ENCODE measurements around the gene ADH6. TPM values are rescaled to one million over a fixed set of nuclear protein-coding genes. Genes with fewer than 3 reads are reported as not detected.

ADH6 gene
- total RNA-seq, 1 donor from 2014 or later = not detected

DNA sequence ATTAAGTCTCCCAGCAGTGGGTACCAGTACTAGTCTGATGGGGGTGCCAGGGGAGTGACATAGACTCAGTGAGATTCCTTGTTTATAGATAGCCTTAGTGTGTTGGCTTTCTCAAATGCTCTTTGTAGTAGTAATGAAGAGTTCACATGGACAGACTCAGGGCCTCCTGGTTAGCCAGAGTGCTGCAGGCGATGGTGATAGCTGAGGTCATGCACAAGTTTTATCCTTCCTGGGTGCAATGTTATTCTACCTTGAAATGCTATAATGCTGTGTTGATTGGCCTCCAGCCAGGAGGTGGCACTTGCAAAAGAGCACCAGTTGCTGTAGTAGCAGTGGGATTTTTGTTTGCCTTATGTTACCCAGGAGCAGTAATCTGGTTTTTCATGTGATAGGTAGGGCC is 39.4 kb downstream of the ADH6 start:
- peaks cover 6% of the 10 kb centered on the region for H3K36me3 Mint-ChIP-seq (ENCODE audit: low read depth)
- CTCF ChIA-PET = no interaction called here

DNA sequence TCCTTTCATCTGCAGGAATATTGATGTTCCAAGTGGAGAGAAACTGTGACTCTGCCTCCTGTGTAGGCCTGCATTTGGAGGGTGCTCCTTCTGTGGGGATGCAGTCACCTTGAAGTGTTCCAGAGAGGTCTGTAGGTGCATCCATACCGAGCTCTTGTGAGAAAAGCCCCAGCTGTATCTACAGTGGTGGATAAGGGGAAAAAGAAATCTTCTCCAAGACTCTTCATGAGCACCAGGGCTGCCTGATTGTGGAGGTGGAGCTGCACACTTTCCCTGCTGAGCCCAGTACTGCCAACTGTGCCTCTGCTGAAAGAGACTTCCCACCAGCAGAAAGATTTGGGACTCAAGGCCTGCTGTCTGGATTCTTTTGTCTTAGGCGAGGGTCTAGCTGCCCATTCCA is 39.9 kb downstream of the ADH6 start:
- DNase-seq = no peak
- H3K9me3 Mint-ChIP-seq = peaks cover 9% of the 10 kb centered on the region
- H3K4me3 Mint-ChIP-seq = no peak overlapping the region
- H3K27ac Mint-ChIP-seq = no peak overlapping the region
- POLR2A ChIA-PET = no interaction called here
- TF ChIP-seq, protein P1, sequence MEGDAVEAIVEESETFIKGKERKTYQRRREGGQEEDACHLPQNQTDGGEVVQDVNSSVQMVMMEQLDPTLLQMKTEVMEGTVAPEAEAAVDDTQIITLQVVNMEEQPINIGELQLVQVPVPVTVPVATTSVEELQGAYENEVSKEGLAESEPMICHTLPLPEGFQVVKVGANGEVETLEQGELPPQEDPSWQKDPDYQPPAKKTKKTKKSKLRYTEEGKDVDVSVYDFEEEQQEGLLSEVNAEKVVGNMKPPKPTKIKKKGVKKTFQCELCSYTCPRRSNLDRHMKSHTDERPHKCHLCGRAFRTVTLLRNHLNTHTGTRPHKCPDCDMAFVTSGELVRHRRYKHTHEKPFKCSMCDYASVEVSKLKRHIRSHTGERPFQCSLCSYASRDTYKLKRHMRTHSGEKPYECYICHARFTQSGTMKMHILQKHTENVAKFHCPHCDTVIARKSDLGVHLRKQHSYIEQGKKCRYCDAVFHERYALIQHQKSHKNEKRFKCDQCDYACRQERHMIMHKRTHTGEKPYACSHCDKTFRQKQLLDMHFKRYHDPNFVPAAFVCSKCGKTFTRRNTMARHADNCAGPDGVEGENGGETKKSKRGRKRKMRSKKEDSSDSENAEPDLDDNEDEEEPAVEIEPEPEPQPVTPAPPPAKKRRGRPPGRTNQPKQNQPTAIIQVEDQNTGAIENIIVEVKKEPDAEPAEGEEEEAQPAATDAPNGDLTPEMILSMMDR (IDR thresholded peaks at IDR 0.05) = no peak
- H3K4me1 Mint-ChIP-seq = no peaks in the 10 kb centered on the region
- H3K27me3 Mint-ChIP-seq = no peaks in the 10 kb centered on the region
- CTCF ChIA-PET = no interaction called here
- H3K36me3 Mint-ChIP-seq (ENCODE audit: low read depth) = peaks cover 6% of the 10 kb centered on the region
- intact Hi-C loops (cut with micrococcal nuclease) = no loop called here
- ATAC-seq (ENCODE audit: low read depth) = no peak

More for the DNA sequence above, 39.4 kb downstream of the ADH6 start:
- POLR2A ChIA-PET = no interaction called here
- Mint-ChIP-seq H3K9me3 (peaks cover 9% of the 10 kb centered on the region), H3K4me1 (no peaks in the 10 kb centered on the region), H3K27me3 (no peaks in the 10 kb centered on the region), H3K27ac (no peak overlapping the region), H3K4me3 (no peak overlapping the region)
- intact Hi-C loops (cut with micrococcal nuclease) = no loop called here
- DNase-seq = no peak
- ATAC-seq (ENCODE audit: low read depth) = no peak
- TF ChIP-seq, protein P1 (IDR thresholded peaks at IDR 0.05) = no peak

DNA sequence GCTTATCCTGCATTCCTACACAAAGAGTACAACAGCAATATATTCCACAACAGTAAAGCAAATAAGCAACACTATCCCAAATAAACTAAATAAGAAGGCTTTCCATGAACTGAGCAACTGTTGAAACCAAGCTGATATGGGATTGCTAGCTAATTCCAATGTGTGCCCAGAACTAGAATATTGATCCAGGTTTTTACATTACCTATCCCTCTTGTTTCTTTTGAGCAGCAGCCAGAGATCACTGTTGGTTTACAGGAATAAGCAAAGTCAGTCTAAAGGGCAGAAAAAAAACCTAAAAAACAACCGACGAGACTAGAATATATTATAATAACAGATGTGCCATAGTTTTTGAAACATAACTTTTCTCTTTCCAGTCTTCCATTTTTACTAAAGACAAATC is 52.5 kb downstream of the ADH6 start:
- intact Hi-C loops (cut with micrococcal nuclease) = no loop called here
- H3K36me3 Mint-ChIP-seq (ENCODE audit: low read depth) = no peaks in the 10 kb centered on the region
- H3K4me1 Mint-ChIP-seq = no peaks in the 10 kb centered on the region
- POLR2A ChIA-PET = no interaction called here
- no peak for DNase-seq
- H3K27ac Mint-ChIP-seq = no peak overlapping the region
- H3K27me3 Mint-ChIP-seq = no peaks in the 10 kb centered on the region
- ATAC-seq (ENCODE audit: low read depth) = no peak
- CTCF ChIA-PET = no interaction called here
- H3K4me3 Mint-ChIP-seq = no peak overlapping the region
- TF ChIP-seq, protein P1 (IDR thresholded peaks at IDR 0.05) = no peak
- peaks cover 13% of the 10 kb centered on the region for H3K9me3 Mint-ChIP-seq

- DNase-seq = no peak
- peaks cover 13% of the 10 kb centered on the region for H3K9me3 Mint-ChIP-seq
- H3K27ac Mint-ChIP-seq = no peak overlapping the region
- ATAC-seq (ENCODE audit: low read depth) = no peak
- H3K36me3 Mint-ChIP-seq (ENCODE audit: low read depth) = no peaks in the 10 kb centered on the region
- H3K4me1 Mint-ChIP-seq = no peaks in the 10 kb centered on the region
- POLR2A ChIA-PET = no interaction called here
- H3K27me3 Mint-ChIP-seq = no peaks in the 10 kb centered on the region
- CTCF ChIA-PET = no interaction called here
- TF ChIP-seq, protein P1 (IDR thresholded peaks at IDR 0.05) = no peak
- H3K4me3 Mint-ChIP-seq = no peak overlapping the region
- intact Hi-C loops (cut with micrococcal nuclease) = no loop called here
Observed at GRCh38 chr4:99165978-99166377, 53.1 kb downstream of the ADH6 start.

- CTCF ChIA-PET = no interaction called here
- H3K36me3 Mint-ChIP-seq (ENCODE audit: low read depth) = no peaks in the 10 kb centered on the region
- peaks cover 6% of the 10 kb centered on the region for H3K9me3 Mint-ChIP-seq
Observed at GRCh38 chr4:99161373-99162099, 57.5 kb downstream of the ADH6 start.

More at GRCh38 chr4:99161373-99162099, 57.5 kb downstream of the ADH6 start:
- H3K27ac Mint-ChIP-seq = no peak overlapping the region
- DNase-seq (no peak), ATAC-seq (ENCODE audit: low read depth) (no peak)
- TF ChIP-seq, protein P1 (IDR thresholded peaks at IDR 0.05) = no peak
- H3K27me3 Mint-ChIP-seq = no peaks in the 10 kb centered on the region
- intact Hi-C loops (cut with micrococcal nuclease) = no loop called here
- H3K4me1 Mint-ChIP-seq = no peaks in the 10 kb centered on the region
- H3K4me3 Mint-ChIP-seq = no peak overlapping the region
- POLR2A ChIA-PET = no interaction called here
